Rectal smooth muscle tissue (tissue), 1 donor: ENCODE results near the gene NAV1.

ENCODE experiments used
- H3K27ac ChIP-seq: one replicate; pipeline ENCODE4 v1.7.0; 2013; ENCODE audit warnings: low read depth, low read length, inconsistent platforms
- H3K27me3 ChIP-seq: one replicate; pipeline ENCODE4 v1.7.0; 2013; ENCODE audit warnings: low read length; ENCODE audit not compliant: control insufficient read depth, insufficient read depth
- H3K36me3 ChIP-seq: one replicate; pipeline ENCODE4 v1.7.0; 2013; ENCODE audit warnings: low read length; ENCODE audit not compliant: control insufficient read depth, insufficient read depth
- H3K4me1 ChIP-seq: one replicate; pipeline ENCODE4 v1.7.0; 2013; ENCODE audit warnings: low read length; ENCODE audit not compliant: control insufficient read depth, insufficient read depth
- H3K4me3 ChIP-seq: one replicate; pipeline ENCODE4 v1.7.0; 2013; ENCODE audit warnings: low read length
- H3K9ac ChIP-seq: one replicate; pipeline ENCODE4 v1.7.0; 2013; ENCODE audit warnings: low read length

NAV1 gene

GRCh38 chr1:201535046-201535918 is 3.6 kb upstream of the NAV1 start:
- no peak overlapping the region for H3K9ac ChIP-seq
- peaks cover 47% of the 10 kb centered on the region for H3K4me1 ChIP-seq
- peak overlapping the region; percentile 92 for H3K27ac ChIP-seq
- no peaks in the 10 kb centered on the region for H3K36me3 ChIP-seq
- no peaks in the 10 kb centered on the region for H3K27me3 ChIP-seq
- no peak overlapping the region for H3K4me3 ChIP-seq

DNA sequence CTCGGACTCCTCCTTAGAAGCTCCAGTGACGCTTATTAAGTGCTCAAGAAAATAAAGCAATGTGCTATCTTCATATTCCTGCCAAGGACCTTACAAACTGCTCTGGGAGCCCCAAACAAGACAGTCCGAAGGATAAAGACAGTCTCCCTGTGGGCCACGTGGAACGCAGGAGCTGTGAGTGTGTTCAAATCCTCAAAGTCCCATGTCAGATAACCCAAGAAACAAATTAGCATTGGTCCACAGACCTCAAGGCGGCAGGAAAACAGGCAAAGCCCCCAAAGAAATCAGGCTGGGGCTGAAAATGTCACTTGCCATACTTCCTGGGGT is 3.0 kb upstream of the NAV1 start:
- H3K27ac ChIP-seq, result peak overlapping the region; percentile 92

DNA sequence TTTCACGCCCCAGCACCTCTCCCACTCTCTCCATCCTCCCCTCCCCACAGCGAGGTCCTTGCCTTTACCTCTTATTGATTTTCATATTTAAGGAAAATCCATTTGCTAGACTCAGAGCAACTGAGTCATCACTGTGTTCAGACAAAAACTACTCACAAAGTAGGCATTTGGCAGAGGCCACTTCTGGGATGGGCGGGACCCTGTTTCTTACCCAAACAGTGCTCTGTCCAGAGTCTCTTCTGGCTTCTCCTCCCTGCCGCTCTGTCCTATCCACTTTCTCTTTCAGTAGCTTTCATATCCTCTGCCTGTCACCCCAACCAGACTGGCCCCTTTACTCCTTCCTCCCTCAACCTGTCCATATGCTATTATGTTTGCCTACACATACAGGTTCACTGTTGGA is 2.4 kb upstream of the NAV1 start:
- Histone ChIP-seq H3K27me3 (no peaks in the 10 kb centered on the region), H3K36me3 (no peaks in the 10 kb centered on the region), H3K4me3 (no peak overlapping the region), H3K9ac (no peak overlapping the region), H3K27ac (peak overlapping the region; percentile 92), H3K4me1 (peaks cover 46% of the 10 kb centered on the region)

More for the DNA sequence above, 3.0 kb upstream of the NAV1 start:
- peaks cover 47% of the 10 kb centered on the region for H3K4me1 ChIP-seq
- H3K9ac ChIP-seq, result no peak overlapping the region
- no peak overlapping the region for H3K4me3 ChIP-seq
- H3K36me3 ChIP-seq, result no peaks in the 10 kb centered on the region
- H3K27me3 ChIP-seq, result no peaks in the 10 kb centered on the region

GRCh38 chr1:201537028-201537427 is 1.9 kb upstream of the NAV1 start:
- Histone ChIP-seq H3K4me3 (no peak overlapping the region), H3K36me3 (no peaks in the 10 kb centered on the region), H3K27ac (peak overlapping the region; percentile 92), H3K4me1 (peaks cover 42% of the 10 kb centered on the region), H3K9ac (no peak overlapping the region), H3K27me3 (no peaks in the 10 kb centered on the region)

DNA sequence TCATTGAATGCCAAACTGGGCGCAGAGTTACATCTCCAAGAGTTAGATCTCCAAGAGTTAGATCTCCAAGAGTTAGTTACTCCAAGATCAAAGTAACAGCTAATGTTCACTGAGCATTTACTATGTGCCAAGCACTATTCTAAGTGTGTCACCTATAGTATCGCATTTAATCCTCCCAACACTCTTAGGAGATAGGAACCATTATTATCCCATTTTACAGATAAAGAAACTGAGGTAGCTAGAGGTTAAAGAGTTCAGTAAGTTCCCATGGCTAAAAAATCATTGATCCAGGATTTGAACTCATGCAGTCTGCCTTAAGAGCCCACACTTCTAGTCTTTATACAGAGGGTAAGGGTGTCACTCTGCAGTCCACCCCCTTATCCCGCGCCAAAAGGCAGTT is 1.5 kb upstream of the NAV1 start:
- Histone ChIP-seq H3K27ac (peak overlapping the region; percentile 92), H3K36me3 (no peaks in the 10 kb centered on the region), H3K27me3 (no peaks in the 10 kb centered on the region), H3K4me1 (peaks cover 42% of the 10 kb centered on the region), H3K4me3 (no peak overlapping the region), H3K9ac (no peak overlapping the region)

- no peaks in the 10 kb centered on the region for H3K36me3 ChIP-seq
- peaks cover 42% of the 10 kb centered on the region for H3K4me1 ChIP-seq
- H3K4me3 ChIP-seq, result peak overlapping the region; percentile 70
- H3K27ac ChIP-seq, result peak overlapping the region; percentile 92
- H3K9ac ChIP-seq, result peak overlapping the region; percentile 5
- H3K27me3 ChIP-seq, result no peaks in the 10 kb centered on the region
Observed at GRCh38 chr1:201537891-201538611, 876 bp upstream of the NAV1 start.

GRCh38 chr1:201539561-201540431 is 869 bp downstream of the NAV1 start:
- Histone ChIP-seq H3K4me3 (peak overlapping the region; percentile 70), H3K27me3 (no peaks in the 10 kb centered on the region), H3K4me1 (peaks cover 29% of the 10 kb centered on the region), H3K27ac (peak overlapping the region; percentile 92), H3K9ac (peak overlapping the region; percentile 35), H3K36me3 (no peaks in the 10 kb centered on the region)

- peak overlapping the region; percentile 92 for H3K27ac ChIP-seq
- no peaks in the 10 kb centered on the region for H3K36me3 ChIP-seq
- H3K27me3 ChIP-seq, result no peaks in the 10 kb centered on the region
- H3K9ac ChIP-seq, result no peak overlapping the region
- no peak overlapping the region for H3K4me3 ChIP-seq
- H3K4me1 ChIP-seq, result peaks cover 21% of the 10 kb centered on the region
Observed at GRCh38 chr1:201540846-201541735, 2.2 kb downstream of the NAV1 start.

DNA sequence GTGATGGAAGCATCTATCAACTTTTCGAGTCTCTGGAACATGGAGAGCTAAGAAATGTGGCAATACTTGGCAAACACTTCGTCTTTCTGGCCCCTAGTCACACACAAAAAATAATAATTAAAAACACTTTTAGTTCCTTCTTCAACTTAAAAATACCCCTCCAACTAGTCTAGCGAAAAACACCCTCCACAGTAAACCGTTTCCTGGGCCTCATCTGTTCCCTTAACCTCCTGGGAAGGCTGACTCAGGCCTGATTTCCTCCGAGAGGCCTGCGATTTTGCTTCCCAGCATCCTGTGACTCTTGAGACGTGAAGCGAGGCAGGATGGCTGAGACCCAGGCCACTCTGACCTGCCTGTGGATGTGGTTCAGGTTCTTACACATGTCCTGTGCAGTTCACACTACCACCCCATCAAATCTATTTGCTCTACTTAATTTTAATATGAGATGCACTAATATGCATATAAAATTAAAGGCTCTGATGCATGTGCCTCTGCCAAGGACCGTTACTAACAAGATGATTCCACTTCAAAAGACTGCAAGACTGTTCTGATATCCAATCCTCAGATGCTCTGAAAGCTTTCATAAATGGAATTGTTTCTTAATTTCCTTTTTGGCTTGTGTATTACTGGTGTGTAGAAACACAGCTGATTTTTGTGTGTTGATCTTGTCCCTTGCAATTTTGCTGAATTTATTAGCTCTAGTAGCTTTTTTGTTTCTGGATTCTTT is 3.5 kb downstream of the NAV1 start:
- H3K27me3 ChIP-seq, result no peaks in the 10 kb centered on the region
- H3K4me1 ChIP-seq, result peaks cover 8% of the 10 kb centered on the region
- peak overlapping the region; percentile 19 for H3K27ac ChIP-seq

DNA sequence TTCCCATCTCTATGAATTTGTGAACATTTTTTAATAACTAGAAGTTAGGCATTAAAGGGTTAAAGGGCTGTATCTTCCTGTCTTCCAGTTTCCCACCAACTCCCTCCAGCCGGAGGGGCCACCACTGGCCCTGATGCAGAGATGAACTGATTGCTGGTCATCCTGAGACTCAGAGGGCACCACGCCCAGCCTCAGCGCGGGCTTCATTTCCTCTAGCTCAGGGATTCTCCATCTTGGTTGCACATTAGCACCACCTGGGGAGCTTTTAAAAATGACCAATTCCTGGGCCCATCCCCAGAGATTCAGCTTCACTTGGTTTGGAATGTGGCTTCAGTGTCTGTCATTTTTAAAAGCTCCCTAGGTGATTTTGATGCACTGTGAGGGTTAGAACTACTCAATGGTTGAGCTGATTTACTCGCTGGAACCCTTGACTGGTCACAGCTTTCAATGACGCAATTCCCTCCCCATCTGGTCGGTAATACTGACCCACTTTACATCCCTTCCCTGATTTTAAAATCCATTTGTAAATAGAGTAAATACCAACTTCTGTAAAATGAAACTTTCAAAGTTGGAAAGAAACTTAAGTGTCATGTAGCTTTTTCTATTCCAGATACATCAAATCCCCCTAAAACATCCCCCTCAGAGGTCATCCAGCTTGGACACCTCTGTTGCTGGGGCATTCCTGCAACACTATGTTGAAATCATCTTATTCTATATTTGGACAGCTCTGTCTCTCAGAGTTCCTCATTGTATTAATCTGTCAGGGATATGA is 5.1 kb downstream of the NAV1 start:
- Histone ChIP-seq H3K27ac (no peak overlapping the region), H3K4me1 (no peaks in the 10 kb centered on the region), H3K27me3 (no peaks in the 10 kb centered on the region), H3K36me3 (no peaks in the 10 kb centered on the region), H3K4me3 (no peak overlapping the region), H3K9ac (no peak overlapping the region)

More for the DNA sequence above, 3.5 kb downstream of the NAV1 start:
- Histone ChIP-seq H3K36me3 (no peaks in the 10 kb centered on the region), H3K9ac (no peak overlapping the region), H3K4me3 (no peak overlapping the region)
